ENCODE results near the gene SH3RF2. TPM values are rescaled to one million over a fixed set of nuclear protein-coding genes. Genes with fewer than 3 reads are reported as not detected.

Gene SH3RF2
- total RNA-seq, 1 donor from 2014 or later = not detected

- TF ChIP-seq, protein P1, sequence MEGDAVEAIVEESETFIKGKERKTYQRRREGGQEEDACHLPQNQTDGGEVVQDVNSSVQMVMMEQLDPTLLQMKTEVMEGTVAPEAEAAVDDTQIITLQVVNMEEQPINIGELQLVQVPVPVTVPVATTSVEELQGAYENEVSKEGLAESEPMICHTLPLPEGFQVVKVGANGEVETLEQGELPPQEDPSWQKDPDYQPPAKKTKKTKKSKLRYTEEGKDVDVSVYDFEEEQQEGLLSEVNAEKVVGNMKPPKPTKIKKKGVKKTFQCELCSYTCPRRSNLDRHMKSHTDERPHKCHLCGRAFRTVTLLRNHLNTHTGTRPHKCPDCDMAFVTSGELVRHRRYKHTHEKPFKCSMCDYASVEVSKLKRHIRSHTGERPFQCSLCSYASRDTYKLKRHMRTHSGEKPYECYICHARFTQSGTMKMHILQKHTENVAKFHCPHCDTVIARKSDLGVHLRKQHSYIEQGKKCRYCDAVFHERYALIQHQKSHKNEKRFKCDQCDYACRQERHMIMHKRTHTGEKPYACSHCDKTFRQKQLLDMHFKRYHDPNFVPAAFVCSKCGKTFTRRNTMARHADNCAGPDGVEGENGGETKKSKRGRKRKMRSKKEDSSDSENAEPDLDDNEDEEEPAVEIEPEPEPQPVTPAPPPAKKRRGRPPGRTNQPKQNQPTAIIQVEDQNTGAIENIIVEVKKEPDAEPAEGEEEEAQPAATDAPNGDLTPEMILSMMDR (IDR thresholded peaks at IDR 0.05; ENCODE audit: partially characterized antibody, unreplicated experiment) = no peak
- H3K36me3 Mint-ChIP-seq (ENCODE audit: unreplicated experiment) = no peaks in the 10 kb centered on the region
- H3K4me1 Mint-ChIP-seq (ENCODE audit: low read depth, unreplicated experiment) = peaks cover 21% of the 10 kb centered on the region
- H3K4me3 Mint-ChIP-seq (ENCODE audit: unreplicated experiment) = no peak overlapping the region
- H3K9me3 Mint-ChIP-seq (ENCODE audit: unreplicated experiment) = no peaks in the 10 kb centered on the region
- DNase-seq = no peak
- peak overlapping the region; percentile 16 for H3K27ac Mint-ChIP-seq (ENCODE audit: unreplicated experiment)
- H3K27me3 Mint-ChIP-seq (ENCODE audit: unreplicated experiment) = no peaks in the 10 kb centered on the region
These were observed 143.5 kb downstream of the SH3RF2 start for GRCh38 chr5:146079695-146080373.

- H3K27me3 Mint-ChIP-seq (ENCODE audit: unreplicated experiment) = no peaks in the 10 kb centered on the region
- H3K9me3 Mint-ChIP-seq (ENCODE audit: unreplicated experiment) = no peaks in the 10 kb centered on the region
- DNase-seq = no peak
- no peaks in the 10 kb centered on the region for H3K36me3 Mint-ChIP-seq (ENCODE audit: unreplicated experiment)
- peak overlapping the region; percentile 86 for H3K27ac Mint-ChIP-seq (ENCODE audit: unreplicated experiment)
- H3K4me3 Mint-ChIP-seq (ENCODE audit: unreplicated experiment) = peak overlapping the region; percentile 26
- H3K4me1 Mint-ChIP-seq (ENCODE audit: low read depth, unreplicated experiment) = peaks cover 28% of the 10 kb centered on the region
- TF ChIP-seq, protein P1 (IDR thresholded peaks at IDR 0.05; ENCODE audit: partially characterized antibody, unreplicated experiment) = no peak
These were observed 145.2 kb downstream of the SH3RF2 start for GRCh38 chr5:146081556-146081955.

DNA sequence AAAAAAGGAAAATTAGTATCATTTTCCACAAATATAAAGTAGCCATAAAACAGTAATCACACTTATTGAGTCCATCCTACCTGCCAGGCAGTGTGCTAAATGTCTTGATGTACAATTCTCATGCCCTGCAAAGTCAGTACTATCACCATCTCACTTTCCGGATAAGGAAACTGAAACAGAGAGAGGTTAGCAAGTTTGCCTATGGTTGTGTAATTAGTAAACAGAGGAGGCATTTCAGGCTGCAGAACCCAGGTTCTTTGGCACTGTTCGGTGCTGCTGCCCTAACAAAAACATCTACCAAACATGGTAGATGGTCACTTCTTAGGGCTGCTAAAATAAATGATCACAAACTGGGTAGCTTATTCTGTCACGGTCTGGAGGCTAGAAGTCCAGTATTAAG lies 146.4 kb downstream of the SH3RF2 start:
- no peak overlapping the region for H3K27ac Mint-ChIP-seq (ENCODE audit: unreplicated experiment)
- H3K27me3 Mint-ChIP-seq (ENCODE audit: unreplicated experiment) = no peaks in the 10 kb centered on the region
- DNase-seq = no peak
- H3K4me1 Mint-ChIP-seq (ENCODE audit: low read depth, unreplicated experiment) = peaks cover 26% of the 10 kb centered on the region
- H3K4me3 Mint-ChIP-seq (ENCODE audit: unreplicated experiment) = no peak overlapping the region
- no peaks in the 10 kb centered on the region for H3K36me3 Mint-ChIP-seq (ENCODE audit: unreplicated experiment)
- H3K9me3 Mint-ChIP-seq (ENCODE audit: unreplicated experiment) = no peaks in the 10 kb centered on the region
- TF ChIP-seq, protein P1 (IDR thresholded peaks at IDR 0.05; ENCODE audit: partially characterized antibody, unreplicated experiment) = no peak

DNA sequence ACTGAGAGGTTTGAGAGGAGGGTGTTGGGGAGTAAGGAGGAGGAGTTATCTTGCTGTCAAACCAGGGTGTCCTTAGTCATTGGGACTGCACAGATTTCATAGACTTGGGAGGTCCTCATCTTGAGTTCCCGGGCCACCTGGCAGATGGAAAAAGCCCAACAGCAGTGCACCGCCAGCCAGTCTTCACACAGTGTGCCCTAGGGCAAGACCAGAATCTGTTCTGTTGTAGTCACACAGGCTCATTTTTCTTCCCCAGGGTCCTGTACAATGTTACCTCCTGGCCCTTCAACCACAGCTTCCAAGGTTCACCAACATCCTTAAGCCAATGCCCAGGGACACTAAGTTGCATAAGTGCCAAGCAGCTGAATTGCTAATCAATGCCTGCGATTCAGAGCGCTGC lies 148.0 kb downstream of the SH3RF2 start:
- Mint-ChIP-seq H3K4me3 (ENCODE audit: unreplicated experiment) (no peak overlapping the region), H3K27ac (ENCODE audit: unreplicated experiment) (peak overlapping the region; percentile 17), H3K9me3 (ENCODE audit: unreplicated experiment) (no peaks in the 10 kb centered on the region), H3K27me3 (ENCODE audit: unreplicated experiment) (no peaks in the 10 kb centered on the region), H3K36me3 (ENCODE audit: unreplicated experiment) (no peaks in the 10 kb centered on the region), H3K4me1 (ENCODE audit: low read depth, unreplicated experiment) (peaks cover 24% of the 10 kb centered on the region)
- peak; percentile 49 for DNase-seq
- TF ChIP-seq, protein P1 (IDR thresholded peaks at IDR 0.05; ENCODE audit: partially characterized antibody, unreplicated experiment) = no peak

DNA sequence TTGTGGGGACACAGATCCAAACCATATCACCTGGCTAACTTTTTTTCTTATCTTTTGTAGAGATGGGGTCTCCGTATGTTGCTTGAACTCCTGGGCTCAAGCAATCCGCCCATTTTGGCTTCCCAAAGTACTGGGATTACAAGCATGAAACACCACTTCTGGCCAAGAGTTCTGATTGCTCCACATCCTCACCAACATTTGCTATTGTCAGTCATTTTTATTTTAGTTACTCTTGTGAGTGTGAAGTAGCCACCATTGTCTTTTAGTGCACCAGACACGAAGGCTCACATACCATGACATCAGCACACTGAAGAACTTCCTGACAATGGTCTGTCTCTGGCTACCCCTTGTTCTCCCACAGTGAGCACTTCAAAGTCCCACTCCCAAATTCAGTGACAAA lies 151.7 kb downstream of the SH3RF2 start:
- Mint-ChIP-seq H3K4me3 (ENCODE audit: unreplicated experiment) (no peak overlapping the region), H3K27me3 (ENCODE audit: unreplicated experiment) (peaks cover 2% of the 10 kb centered on the region), H3K27ac (ENCODE audit: unreplicated experiment) (no peak overlapping the region), H3K9me3 (ENCODE audit: unreplicated experiment) (no peaks in the 10 kb centered on the region), H3K36me3 (ENCODE audit: unreplicated experiment) (no peaks in the 10 kb centered on the region), H3K4me1 (ENCODE audit: low read depth, unreplicated experiment) (peaks cover 11% of the 10 kb centered on the region)
- TF ChIP-seq, protein P1 (IDR thresholded peaks at IDR 0.05; ENCODE audit: partially characterized antibody, unreplicated experiment) = no peak
- DNase-seq = no peak

All from glutamatergic neuron (in vitro differentiated cells).